Uterus (tissue), 4 donors: ENCODE data around the gene TMEM121. TPM values are rescaled to one million over a fixed set of nuclear protein-coding genes. Genes with fewer than 3 reads are reported as not detected.

Source experiments
- DNase-seq, 2 donors: peaks; one replicate each; pipeline ENCODE4 v3.0.0-alpha.2; 2019 to 2020
- H3K27ac ChIP-seq, 2 donors: fragments of 200-600 bp; sonication (generic); 1 replicate in 1 of 2; 2 replicates in 1 of 2; pipeline ENCODE4 v1.5.1; 2016 to 2018
- H3K27me3 ChIP-seq, 2 donors: fragments of 200-600 bp; sonication (generic); one replicate each; pipeline ENCODE4 v1.5.1; 2018 to 2019; ENCODE audit warnings: control low read depth in 1 of 2
- H3K36me3 ChIP-seq, 2 donors: fragments of 200-600 bp; sonication (generic); one replicate each; pipeline ENCODE4 v1.5.1; 2019; ENCODE audit warnings: control low read depth in 1 of 2
- H3K4me1 ChIP-seq, 2 donors: fragments of 200-600 bp; sonication (generic); one replicate each; pipeline ENCODE4 v1.5.1; 2018 to 2019; ENCODE audit warnings: control low read depth in 1 of 2
- H3K4me3 ChIP-seq, 2 donors: fragments of 200-600 bp; sonication (generic); 1 replicate in 1 of 2; 2 replicates in 1 of 2; pipeline ENCODE4 v1.5.1; 2018 to 2019; ENCODE audit warnings: mild to moderate bottlenecking in 1 of 2
- H3K9me3 ChIP-seq, 2 donors: fragments of 200-600 bp; sonication (generic); one replicate each; pipeline ENCODE4 v1.5.1; 2019; ENCODE audit warnings: control low read depth in 1 of 2
- CTCF ChIP-seq, 4 experiments: fragments of 200-600 bp in 2 of 4; fragments of 450-650 bp in 2 of 4; sonication (generic) in 2 of 4; IDR thresholded peaks; one replicate each; pipeline ENCODE4 v1.5.1; 2016 to 2019; ENCODE audit warnings: antibody characterized with exemption in 4 of 4, mild to moderate bottlenecking in 2 of 4, moderate library complexity in 1 of 4
- POLR2A ChIP-seq, 2 donors: fragments of 450-650 bp; IDR thresholded peaks; one replicate each; pipeline ENCODE4 v1.6.1; 2016; ENCODE audit warnings: antibody characterized with exemption in 2 of 2, mild to moderate bottlenecking in 1 of 2, moderate library complexity in 1 of 2
- intact Hi-C: fragments of 100-400 bp; cut with DNase I; formaldehyde crosslinking; loops from one replicate; pipeline ENCODE4 v1.15.1; 2023; ENCODE audit warnings: low total_unique reads
- total RNA-seq, 4 donors: library from RNA; depleted of rRNA in 3 of 4; stranded (reverse); fragments of >200 nt in 3 of 4; gene quantifications; one replicate each; pipeline versions ENCODE4 v1.1.0 to v1.2.4, GENCODE V29; 2014 to 2023
- donor health status: DM: yes; HTN: yes; CAD: no.

The TMEM121 gene
- total RNA-seq, 4 donors from 2014 or later, result 2.0 to 42.1 (median 7.7) TPM

DNA sequence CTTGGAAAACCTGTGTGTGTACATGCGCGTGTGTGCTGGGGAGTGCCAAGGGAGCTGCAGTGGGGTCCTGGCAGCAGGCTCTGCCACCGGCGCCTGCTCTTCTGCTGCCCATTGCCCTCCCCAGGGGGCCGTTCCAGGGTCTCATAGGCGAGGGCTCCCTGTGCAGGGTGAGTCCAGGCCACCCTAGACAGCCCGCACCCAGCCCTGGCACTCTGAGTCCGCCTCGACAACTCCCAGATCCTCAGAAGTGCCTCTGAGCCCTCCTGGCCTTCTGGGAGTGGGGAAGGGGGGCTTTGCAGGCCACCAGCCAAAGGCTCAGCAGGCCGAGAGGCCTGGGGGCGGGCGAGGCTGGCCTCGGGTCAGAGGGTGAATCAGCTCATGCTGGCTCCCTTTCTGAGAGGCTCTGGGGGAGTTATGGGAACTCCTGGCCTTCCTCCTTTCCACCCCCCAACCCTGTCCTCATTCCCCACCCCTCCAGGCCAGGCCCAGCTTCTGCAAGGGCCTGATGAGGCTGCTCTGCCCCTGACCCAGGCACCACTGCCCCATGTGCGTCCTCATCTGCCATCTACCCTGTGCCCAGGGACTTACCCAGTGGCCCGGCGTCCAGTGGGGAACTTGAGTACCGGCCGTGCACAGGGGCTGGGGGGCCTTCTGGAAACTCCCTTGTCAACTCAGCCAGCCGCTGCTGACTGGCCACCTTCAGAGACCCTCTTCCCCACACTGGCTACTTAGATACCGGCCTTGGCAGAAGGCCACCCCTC lies 37.4 kb upstream of the TMEM121 start:
- Histone ChIP-seq H3K4me3 (peak overlapping the region in 1 of 2 donors; percentile 56), H3K27ac (peak overlapping the region; percentile 92 to 96), H3K9me3 (no peaks in the 10 kb centered on the region), H3K36me3 (no peaks in the 10 kb centered on the region), H3K27me3 (peaks cover 0 to 5% of the 10 kb centered on the region in 2 donors), H3K4me1 (peaks cover 0 to 36% of the 10 kb centered on the region in 2 donors)
- DNase-seq, result peak in 1 of 2 donors; percentile 39
- no peak for TF ChIP-seq POLR2A (IDR thresholded peaks at IDR 0.05)
- TF ChIP-seq CTCF (IDR thresholded peaks at IDR 0.05), result no peak
- intact Hi-C loops, result no loop called here

GRCh38 chr14:105489542-105490266 lies 36.7 kb upstream of the TMEM121 start:
- intact Hi-C loops, result no loop called here
- Histone ChIP-seq H3K27ac (peak overlapping the region; percentile 92 to 96), H3K9me3 (no peaks in the 10 kb centered on the region), H3K4me3 (peak overlapping the region; percentile 47 to 56), H3K27me3 (peaks cover 0 to 5% of the 10 kb centered on the region in 2 donors), H3K4me1 (peaks cover 0 to 28% of the 10 kb centered on the region in 2 donors), H3K36me3 (no peaks in the 10 kb centered on the region)
- TF ChIP-seq POLR2A (IDR thresholded peaks at IDR 0.05), result peak in 1 of 2 donors; percentile 44
- peak; percentile 61 to 80 (median 76) for TF ChIP-seq CTCF (IDR thresholded peaks at IDR 0.05)
- DNase-seq, result peak; percentile 86 to 89

DNA sequence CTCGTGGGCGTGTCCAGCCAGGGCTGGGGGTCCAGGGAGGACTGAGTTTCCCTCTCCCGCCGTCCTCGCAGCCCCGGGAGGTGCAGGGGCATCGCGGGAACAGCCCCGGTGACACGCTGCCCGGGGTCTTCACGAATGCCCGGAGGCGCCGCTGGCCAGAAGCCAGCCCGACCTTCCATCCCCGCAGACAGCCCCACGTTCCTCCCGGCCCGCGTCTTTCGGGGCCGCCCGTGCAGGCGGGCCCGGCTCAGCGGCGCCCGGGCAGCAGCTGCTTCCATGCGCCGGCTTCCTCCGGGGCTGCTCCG lies 36.2 kb upstream of the TMEM121 start:
- Histone ChIP-seq H3K4me1 (peaks cover 0 to 25% of the 10 kb centered on the region in 2 donors), H3K27ac (peak overlapping the region; percentile 92 to 96), H3K9me3 (no peaks in the 10 kb centered on the region), H3K36me3 (no peaks in the 10 kb centered on the region), H3K27me3 (peaks cover 0 to 5% of the 10 kb centered on the region in 2 donors), H3K4me3 (peak overlapping the region; percentile 47 to 56)
- no peak for TF ChIP-seq POLR2A (IDR thresholded peaks at IDR 0.05)
- intact Hi-C loops, result no loop called here
- DNase-seq, result peak in 1 of 2 donors; percentile 62

- Histone ChIP-seq H3K4me1 (peaks cover 0 to 20% of the 10 kb centered on the region in 2 donors), H3K4me3 (peak within 1 kb of the TSS; percentile 47 to 72), H3K9me3 (no peaks in the 10 kb centered on the region), H3K36me3 (no peaks in the 10 kb centered on the region), H3K27ac (peak within 1 kb of the TSS; percentile 92 to 96), H3K27me3 (peaks cover 0 to 5% of the 10 kb centered on the region in 2 donors)
- intact Hi-C loops, result no loop called here
- peak; percentile 47 to 98 (median 96) for TF ChIP-seq CTCF (IDR thresholded peaks at IDR 0.05)
- TF ChIP-seq POLR2A (IDR thresholded peaks at IDR 0.05), result peak; percentile 22 to 79
- DNase-seq, result peak; percentile 99 to 100
Observed at GRCh38 chr14:105490572-105491365, 35.6 kb upstream of the TMEM121 start, which contains the start of gene TEDC1. Gene TEDC1, plus strand, starts transcription at chr14:105491246. Its CDS starts 130 bp downstream, at chr14:105491376.

GRCh38 chr14:105491366-105491973 lies 34.9 kb upstream of the TMEM121 start:
- Histone ChIP-seq H3K27me3 (no peaks in the 10 kb centered on the region), H3K9me3 (no peaks in the 10 kb centered on the region), H3K4me3 (peak overlapping the region; percentile 30 to 72), H3K27ac (peak overlapping the region; percentile 56 to 85), H3K4me1 (peaks cover 0 to 14% of the 10 kb centered on the region in 2 donors), H3K36me3 (no peaks in the 10 kb centered on the region)
- intact Hi-C loops, result no loop called here
- peak; percentile 0 to 15 for TF ChIP-seq POLR2A (IDR thresholded peaks at IDR 0.05)
- TF ChIP-seq CTCF (IDR thresholded peaks at IDR 0.05), result no peak
- peak; percentile 73 to 74 for DNase-seq
